SK-N-SH (cell line): ENCODE measurements around the gene ITIH5. TPM values are rescaled to one million over a fixed set of nuclear protein-coding genes. Genes with fewer than 3 reads are reported as not detected.

Experiments used
- CTCF ChIA-PET: fragments of 300-600, 350-600 bp; formaldehyde crosslinking; extraction: SDS; loops from one replicate; lab custom pipeline; 2021; lab: Yijun Ruan, JAX
- POLR2A ChIA-PET: fragments of 350-600 bp; sonication (Branson Sonifier 250); formaldehyde crosslinking; extraction: SDS; loops from one replicate; lab custom pipeline; 2020; ENCODE audit warnings: antibody characterized with exemption, inconsistent platforms; lab: Yijun Ruan, JAX
- DNase-seq: peaks from one replicate; pipeline ENCODE4 v3.0.0; 2012
- H2AFZ ChIP-seq: fragments of 200-600 bp; sonication (generic); 2 replicates; pipeline ENCODE4 v1.8.1; 2016; ENCODE audit warnings: antibody characterized with exemption, mild to moderate bottlenecking, low read depth
- H3F3A ChIP-seq: fragments of 200-600 bp; sonication (generic); replicated peaks from 2 replicates; pipeline ENCODE3; 2016; ENCODE audit warnings: antibody characterized with exemption, mild to moderate bottlenecking; ENCODE audit not compliant: insufficient read depth
- H3K27ac ChIP-seq, 2 experiments: fragments of 200-500 bp in 1 of 2; fragments of 200-600 bp in 1 of 2; sonication (Bioruptor generic) in 1 of 2; sonication (generic), shearing (Covaris generic) in 1 of 2; 2 replicates each; pipeline versions ENCODE4 v1.5.1 to v1.6.1; 2014 to 2016; ENCODE audit warnings: low read depth in 2 of 2, inconsistent platforms in 1 of 2, low read length in 1 of 2, mild to moderate bottlenecking in 1 of 2, mixed read lengths in 1 of 2
- H3K27me3 ChIP-seq: fragments of 200-600 bp; sonication (generic), shearing (Covaris generic); 2 replicates; pipeline ENCODE4 v1.6.1; 2016; ENCODE audit warnings: mixed run types; ENCODE audit not compliant: insufficient read depth
- H3K36me3 ChIP-seq, 2 experiments: fragments of 200-500 bp in 1 of 2; fragments of 200-600 bp in 1 of 2; sonication (Bioruptor generic) in 1 of 2; sonication (generic) in 1 of 2; replicated peaks in 1 of 2; 2 replicates each; pipeline versions ENCODE3 to v1.5.1; 2014 to 2016; ENCODE audit warnings: low read length in 1 of 2, mild to moderate bottlenecking in 1 of 2; ENCODE audit not compliant: insufficient read depth in 2 of 2, control insufficient read depth in 1 of 2
- H3K4me1 ChIP-seq, 2 experiments: fragments of 200-500 bp in 1 of 2; fragments of 200-600 bp in 1 of 2; sonication (Bioruptor generic) in 1 of 2; sonication (generic), shearing (Covaris generic) in 1 of 2; 2 replicates each; pipeline versions ENCODE4 v1.5.1 to v1.6.1; 2014 to 2016; ENCODE audit warnings: low read depth in 1 of 2, low read length in 1 of 2, mixed run types in 1 of 2; ENCODE audit not compliant: insufficient read depth in 2 of 2, control insufficient read depth in 1 of 2
- H3K4me2 ChIP-seq: fragments of 200-600 bp; sonication (generic), shearing (Covaris generic); 2 replicates; pipeline ENCODE4 v1.6.1; 2017; ENCODE audit warnings: mixed run types
- H3K4me3 ChIP-seq, 2 experiments: fragments of 200-500 bp in 1 of 2; fragments of 200-600 bp in 1 of 2; sonication (Bioruptor generic) in 1 of 2; sonication (generic), shearing (Covaris generic) in 1 of 2; 2 replicates each; pipeline versions ENCODE4 v1.5.1 to v1.8.1; 2014 to 2016; ENCODE audit warnings: low read depth in 2 of 2, inconsistent platforms in 1 of 2, low read length in 1 of 2, mild to moderate bottlenecking in 1 of 2, mixed read lengths in 1 of 2, moderate library complexity in 1 of 2
- H3K79me2 ChIP-seq: fragments of 200-600 bp; sonication (generic); 2 replicates; pipeline ENCODE4 v1.8.1; 2017; ENCODE audit warnings: mild to moderate bottlenecking; ENCODE audit not compliant: insufficient read depth
- H3K9ac ChIP-seq: fragments of 200-600 bp; sonication (generic); 2 replicates; pipeline ENCODE4 v1.6.1; 2017; ENCODE audit warnings: mixed run types
- H3K9me2 ChIP-seq: fragments of 200-600 bp; sonication (generic); 2 replicates; pipeline ENCODE4 v1.6.1; 2017; ENCODE audit warnings: mixed run types
- H3K9me3 ChIP-seq: fragments of 200-600 bp; sonication (generic); 2 replicates; pipeline ENCODE4 v1.6.1; 2017; ENCODE audit warnings: mixed run types, mild to moderate bottlenecking, moderate library complexity
- H4K20me1 ChIP-seq: fragments of 200-600 bp; sonication (generic); 2 replicates; pipeline ENCODE4 v1.6.1; 2017; ENCODE audit warnings: mild to moderate bottlenecking, mixed run types; ENCODE audit not compliant: insufficient read depth
- ELF1 ChIP-seq: IDR thresholded peaks from 2 replicates; pipeline ENCODE4 v1.4.0; 2012
- FOXJ3 ChIP-seq: sonication (generic); formaldehyde crosslinking; IDR thresholded peaks from 2 replicates; pipeline ENCODE4 v1.5.1; 2020; ENCODE audit warnings: mild to moderate bottlenecking, missing genetic modification reagents
- GABPA ChIP-seq: IDR thresholded peaks from 2 replicates; pipeline ENCODE4 v1.4.0; 2012; ENCODE audit warnings: low read depth, mild to moderate bottlenecking
- GATA2 ChIP-seq: sonication (generic); formaldehyde crosslinking; IDR thresholded peaks from 2 replicates; pipeline ENCODE4 v1.5.0; 2020; ENCODE audit warnings: mild to moderate bottlenecking, missing genetic modification reagents
- MEF2A ChIP-seq: IDR thresholded peaks from 2 replicates; pipeline ENCODE4 v1.4.0; 2012; ENCODE audit warnings: low read depth, borderline replicate concordance
- NRF1 ChIP-seq: IDR thresholded peaks from 2 replicates; pipeline ENCODE4 v1.6.1; 2012; ENCODE audit warnings: low read depth, mild to moderate bottlenecking, low read length
- POLR2AphosphoS5 ChIP-seq: IDR thresholded peaks from 2 replicates; pipeline ENCODE4 v1.6.1; 2012; ENCODE audit warnings: low read depth, low read length
- RAD21 ChIP-seq: IDR thresholded peaks from 2 replicates; pipeline ENCODE4 v1.6.1; 2012; ENCODE audit warnings: mild to moderate bottlenecking, low read length
- SIN3A ChIP-seq: IDR thresholded peaks from 2 replicates; pipeline ENCODE4 v1.6.1; 2012; ENCODE audit warnings: low read depth, mild to moderate bottlenecking, low read length, moderate library complexity, borderline replicate concordance
- SMC3 ChIP-seq: IDR thresholded peaks from 2 replicates; pipeline ENCODE4 v1.6.1; 2012; ENCODE audit warnings: low read depth, low read length, improper control_type of control experiment
- TAF1 ChIP-seq: IDR thresholded peaks from 2 replicates; pipeline ENCODE4 v1.6.1; 2012; ENCODE audit warnings: low read depth, mild to moderate bottlenecking, low read length, moderate library complexity, borderline replicate concordance
- YY1 ChIP-seq: IDR thresholded peaks from 2 replicates; pipeline ENCODE4 v1.4.0; 2012; ENCODE audit warnings: low read depth, mild to moderate bottlenecking
- WGBS: methylation state at CpG from one replicate; pipeline ENCODE4 v1.1.6; 2017; ENCODE audit warnings: low lambda C conversion rate; 5-methylcytosine and 5-hydroxymethylcytosine counted together
- polyA plus RNA-seq, 3 experiments: library from polyadenylated mRNA; depleted of rRNA; stranded (reverse); fragments of >200 nt; gene quantifications; 2 replicates each; pipeline ENCODE4 v1.2.3, GENCODE V29; 2012
- TF ChIP-seq, protein P1 (sequence below): fragments of 200-600 bp; sonication (generic); IDR thresholded peaks from 2 replicates; pipeline ENCODE4 v1.6.1; 2017; ENCODE audit warnings: antibody characterized with exemption, mild to moderate bottlenecking, moderate library complexity
- TF ChIP-seq, protein P2 (sequence below): IDR thresholded peaks from 2 replicates; pipeline ENCODE4 v1.6.1; 2012; ENCODE audit warnings: mild to moderate bottlenecking, low read depth, low read length, moderate library complexity
- TF ChIP-seq, protein P3 (sequence below): IDR thresholded peaks from 2 replicates; pipeline ENCODE4 v1.4.0; 2012; ENCODE audit warnings: low read depth, borderline replicate concordance
- TF ChIP-seq, protein P4 (sequence below): fragments of 150-350 bp; IDR thresholded peaks from 2 replicates; pipeline ENCODE4 v1.6.1; 2017; ENCODE audit warnings: antibody characterized with exemption, low read length, low read depth, borderline replicate concordance
- TF ChIP-seq, protein P5 (sequence below): fragments of 150-350 bp; IDR thresholded peaks from 2 replicates; pipeline ENCODE4 v1.6.1; 2016; ENCODE audit warnings: mild to moderate bottlenecking, low read depth, low read length
- TF ChIP-seq, protein P6 (sequence below): IDR thresholded peaks from 2 replicates; pipeline ENCODE4 v1.4.0; 2012; ENCODE audit warnings: low read depth

ITIH5 gene
- polyA plus RNA-seq, 1 of the 3 experiments (the other 2 are of a cell fraction) = 0.07 TPM

DNA sequence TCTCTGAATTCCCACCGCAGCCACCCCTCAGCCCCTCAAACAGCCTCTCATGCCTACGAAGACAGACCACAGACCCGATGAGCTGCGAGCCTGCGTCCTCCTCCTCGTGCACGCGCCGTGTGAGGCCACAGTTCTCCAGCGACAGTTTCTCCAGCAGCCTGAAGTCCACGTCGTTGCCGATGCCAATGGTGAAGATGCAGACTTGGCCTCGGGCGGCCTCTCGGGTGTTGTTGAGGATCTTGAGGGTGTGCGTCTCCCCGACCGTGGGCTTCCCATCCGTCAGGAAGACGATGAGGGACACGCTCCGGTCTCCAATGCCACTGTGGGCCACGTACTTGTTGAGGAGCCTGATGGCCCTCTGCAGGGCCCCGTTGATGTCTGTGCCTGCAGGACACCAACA is 87.1 kb downstream of the ITIH5 start (continued):
- TF ChIP-seq, protein P1, sequence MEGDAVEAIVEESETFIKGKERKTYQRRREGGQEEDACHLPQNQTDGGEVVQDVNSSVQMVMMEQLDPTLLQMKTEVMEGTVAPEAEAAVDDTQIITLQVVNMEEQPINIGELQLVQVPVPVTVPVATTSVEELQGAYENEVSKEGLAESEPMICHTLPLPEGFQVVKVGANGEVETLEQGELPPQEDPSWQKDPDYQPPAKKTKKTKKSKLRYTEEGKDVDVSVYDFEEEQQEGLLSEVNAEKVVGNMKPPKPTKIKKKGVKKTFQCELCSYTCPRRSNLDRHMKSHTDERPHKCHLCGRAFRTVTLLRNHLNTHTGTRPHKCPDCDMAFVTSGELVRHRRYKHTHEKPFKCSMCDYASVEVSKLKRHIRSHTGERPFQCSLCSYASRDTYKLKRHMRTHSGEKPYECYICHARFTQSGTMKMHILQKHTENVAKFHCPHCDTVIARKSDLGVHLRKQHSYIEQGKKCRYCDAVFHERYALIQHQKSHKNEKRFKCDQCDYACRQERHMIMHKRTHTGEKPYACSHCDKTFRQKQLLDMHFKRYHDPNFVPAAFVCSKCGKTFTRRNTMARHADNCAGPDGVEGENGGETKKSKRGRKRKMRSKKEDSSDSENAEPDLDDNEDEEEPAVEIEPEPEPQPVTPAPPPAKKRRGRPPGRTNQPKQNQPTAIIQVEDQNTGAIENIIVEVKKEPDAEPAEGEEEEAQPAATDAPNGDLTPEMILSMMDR = no peak
- TF ChIP-seq TAF1 = no peak
- TF ChIP-seq NRF1 = no peak
- TF ChIP-seq SMC3 = no peak
- TF ChIP-seq GATA2 (CRISPR knock-in tag) = no peak
- TF ChIP-seq, all 33 proteins: peak for 0

DNA sequence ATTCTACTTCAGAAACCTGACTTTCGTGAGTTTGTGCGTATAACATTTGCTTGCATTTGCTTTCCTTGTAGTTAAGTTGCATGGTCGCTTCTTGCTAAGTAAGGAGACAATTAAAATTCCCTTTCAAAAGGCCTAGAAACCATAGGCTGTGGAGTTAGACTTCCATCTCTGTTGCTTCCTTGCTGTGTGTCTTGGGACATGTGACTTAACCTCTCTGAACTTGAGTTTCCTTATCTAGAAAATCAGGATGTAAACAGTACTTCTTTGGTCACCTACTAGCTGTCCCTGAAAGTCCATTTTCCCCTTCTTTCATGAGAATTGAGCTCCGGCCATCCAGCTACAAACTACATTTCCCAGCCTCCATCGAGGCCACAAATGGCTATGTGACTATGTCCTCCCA is 89.2 kb downstream of the ITIH5 start:
- no peak overlapping the region for H3K9ac ChIP-seq
- no peak overlapping the region for H2AFZ ChIP-seq
- no peak overlapping the region for H3K27ac ChIP-seq
- CTCF ChIA-PET = interaction anchor here (1.0 kb wide), 1 partner anchor 15 kb away, joined by 3 read pairs; no protein-coding TSS in a partner anchor
- WGBS = 52% methylated on average over 5 of the region's 5 CpGs
- no peaks in the 10 kb centered on the region for H3K79me2 ChIP-seq
- H3K9me2 ChIP-seq = no peaks in the 10 kb centered on the region
- no peaks in the 10 kb centered on the region for H4K20me1 ChIP-seq
- POLR2A ChIA-PET = interaction anchor here (0.7 kb wide), 1 partner anchor 483 kb away, joined by 3 read pairs; no protein-coding TSS in a partner anchor
- TF ChIP-seq SIN3A = no peak
- no peak for TF ChIP-seq TAF1
- TF ChIP-seq, protein P2, sequence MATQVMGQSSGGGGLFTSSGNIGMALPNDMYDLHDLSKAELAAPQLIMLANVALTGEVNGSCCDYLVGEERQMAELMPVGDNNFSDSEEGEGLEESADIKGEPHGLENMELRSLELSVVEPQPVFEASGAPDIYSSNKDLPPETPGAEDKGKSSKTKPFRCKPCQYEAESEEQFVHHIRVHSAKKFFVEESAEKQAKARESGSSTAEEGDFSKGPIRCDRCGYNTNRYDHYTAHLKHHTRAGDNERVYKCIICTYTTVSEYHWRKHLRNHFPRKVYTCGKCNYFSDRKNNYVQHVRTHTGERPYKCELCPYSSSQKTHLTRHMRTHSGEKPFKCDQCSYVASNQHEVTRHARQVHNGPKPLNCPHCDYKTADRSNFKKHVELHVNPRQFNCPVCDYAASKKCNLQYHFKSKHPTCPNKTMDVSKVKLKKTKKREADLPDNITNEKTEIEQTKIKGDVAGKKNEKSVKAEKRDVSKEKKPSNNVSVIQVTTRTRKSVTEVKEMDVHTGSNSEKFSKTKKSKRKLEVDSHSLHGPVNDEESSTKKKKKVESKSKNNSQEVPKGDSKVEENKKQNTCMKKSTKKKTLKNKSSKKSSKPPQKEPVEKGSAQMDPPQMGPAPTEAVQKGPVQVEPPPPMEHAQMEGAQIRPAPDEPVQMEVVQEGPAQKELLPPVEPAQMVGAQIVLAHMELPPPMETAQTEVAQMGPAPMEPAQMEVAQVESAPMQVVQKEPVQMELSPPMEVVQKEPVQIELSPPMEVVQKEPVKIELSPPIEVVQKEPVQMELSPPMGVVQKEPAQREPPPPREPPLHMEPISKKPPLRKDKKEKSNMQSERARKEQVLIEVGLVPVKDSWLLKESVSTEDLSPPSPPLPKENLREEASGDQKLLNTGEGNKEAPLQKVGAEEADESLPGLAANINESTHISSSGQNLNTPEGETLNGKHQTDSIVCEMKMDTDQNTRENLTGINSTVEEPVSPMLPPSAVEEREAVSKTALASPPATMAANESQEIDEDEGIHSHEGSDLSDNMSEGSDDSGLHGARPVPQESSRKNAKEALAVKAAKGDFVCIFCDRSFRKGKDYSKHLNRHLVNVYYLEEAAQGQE = no peak
- TF ChIP-seq ELF1 = no peak
- TF ChIP-seq, protein P3, sequence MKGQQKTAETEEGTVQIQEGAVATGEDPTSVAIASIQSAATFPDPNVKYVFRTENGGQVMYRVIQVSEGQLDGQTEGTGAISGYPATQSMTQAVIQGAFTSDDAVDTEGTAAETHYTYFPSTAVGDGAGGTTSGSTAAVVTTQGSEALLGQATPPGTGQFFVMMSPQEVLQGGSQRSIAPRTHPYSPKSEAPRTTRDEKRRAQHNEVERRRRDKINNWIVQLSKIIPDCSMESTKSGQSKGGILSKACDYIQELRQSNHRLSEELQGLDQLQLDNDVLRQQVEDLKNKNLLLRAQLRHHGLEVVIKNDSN = no peak
- TF ChIP-seq FOXJ3 (CRISPR knock-in tag) = no peak
- TF ChIP-seq NRF1 = no peak
- no peak for TF ChIP-seq YY1
- TF ChIP-seq, protein P4, sequence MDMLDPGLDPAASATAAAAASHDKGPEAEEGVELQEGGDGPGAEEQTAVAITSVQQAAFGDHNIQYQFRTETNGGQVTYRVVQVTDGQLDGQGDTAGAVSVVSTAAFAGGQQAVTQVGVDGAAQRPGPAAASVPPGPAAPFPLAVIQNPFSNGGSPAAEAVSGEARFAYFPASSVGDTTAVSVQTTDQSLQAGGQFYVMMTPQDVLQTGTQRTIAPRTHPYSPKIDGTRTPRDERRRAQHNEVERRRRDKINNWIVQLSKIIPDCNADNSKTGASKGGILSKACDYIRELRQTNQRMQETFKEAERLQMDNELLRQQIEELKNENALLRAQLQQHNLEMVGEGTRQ = no peak
- no peak for TF ChIP-seq RAD21
- TF ChIP-seq POLR2AphosphoS5 = no peak
- no peak for TF ChIP-seq MEF2A
- TF ChIP-seq, protein P5, sequence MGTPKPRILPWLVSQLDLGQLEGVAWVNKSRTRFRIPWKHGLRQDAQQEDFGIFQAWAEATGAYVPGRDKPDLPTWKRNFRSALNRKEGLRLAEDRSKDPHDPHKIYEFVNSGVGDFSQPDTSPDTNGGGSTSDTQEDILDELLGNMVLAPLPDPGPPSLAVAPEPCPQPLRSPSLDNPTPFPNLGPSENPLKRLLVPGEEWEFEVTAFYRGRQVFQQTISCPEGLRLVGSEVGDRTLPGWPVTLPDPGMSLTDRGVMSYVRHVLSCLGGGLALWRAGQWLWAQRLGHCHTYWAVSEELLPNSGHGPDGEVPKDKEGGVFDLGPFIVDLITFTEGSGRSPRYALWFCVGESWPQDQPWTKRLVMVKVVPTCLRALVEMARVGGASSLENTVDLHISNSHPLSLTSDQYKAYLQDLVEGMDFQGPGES = no peak
- TF ChIP-seq, protein P6, sequence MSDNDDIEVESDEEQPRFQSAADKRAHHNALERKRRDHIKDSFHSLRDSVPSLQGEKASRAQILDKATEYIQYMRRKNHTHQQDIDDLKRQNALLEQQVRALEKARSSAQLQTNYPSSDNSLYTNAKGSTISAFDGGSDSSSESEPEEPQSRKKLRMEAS = no peak
- no peak for TF ChIP-seq GABPA
- TF ChIP-seq, all 33 proteins: peak for 0
- H3K9me3 ChIP-seq = no peaks in the 10 kb centered on the region
- H3K4me1 ChIP-seq = no peaks in the 10 kb centered on the region; a peak in 1 of 4 replicates
- H3K4me2 ChIP-seq = no peak overlapping the region
- H3K27me3 ChIP-seq = no peaks in the 10 kb centered on the region
- no peaks in the 10 kb centered on the region for H3F3A ChIP-seq
- H3K36me3 ChIP-seq = no peaks in the 10 kb centered on the region
- DNase-seq = no peak
- H3K4me3 ChIP-seq = no peak overlapping the region
